HG02588 (cell line): Measurements from ENCODE around the gene FGA.
"Not testable (repeated sequence)": the region's sequence is repeated elsewhere in the genome, so short reads cannot be mapped to it uniquely, and the experiment has no call there.

Experiments
- ATAC-seq: cut with Tn5 transposase; IDR thresholded peaks from one replicate; pipeline ENCODE4 v1.9.1; 2021; ENCODE audit warnings: mild to moderate bottlenecking, moderate library complexity; ENCODE audit not compliant: unreplicated experiment

FGA gene

GRCh38 chr4:154608361-154609252 lies 18.1 kb upstream of the FGA start:
- no peak for ATAC-seq

DNA sequence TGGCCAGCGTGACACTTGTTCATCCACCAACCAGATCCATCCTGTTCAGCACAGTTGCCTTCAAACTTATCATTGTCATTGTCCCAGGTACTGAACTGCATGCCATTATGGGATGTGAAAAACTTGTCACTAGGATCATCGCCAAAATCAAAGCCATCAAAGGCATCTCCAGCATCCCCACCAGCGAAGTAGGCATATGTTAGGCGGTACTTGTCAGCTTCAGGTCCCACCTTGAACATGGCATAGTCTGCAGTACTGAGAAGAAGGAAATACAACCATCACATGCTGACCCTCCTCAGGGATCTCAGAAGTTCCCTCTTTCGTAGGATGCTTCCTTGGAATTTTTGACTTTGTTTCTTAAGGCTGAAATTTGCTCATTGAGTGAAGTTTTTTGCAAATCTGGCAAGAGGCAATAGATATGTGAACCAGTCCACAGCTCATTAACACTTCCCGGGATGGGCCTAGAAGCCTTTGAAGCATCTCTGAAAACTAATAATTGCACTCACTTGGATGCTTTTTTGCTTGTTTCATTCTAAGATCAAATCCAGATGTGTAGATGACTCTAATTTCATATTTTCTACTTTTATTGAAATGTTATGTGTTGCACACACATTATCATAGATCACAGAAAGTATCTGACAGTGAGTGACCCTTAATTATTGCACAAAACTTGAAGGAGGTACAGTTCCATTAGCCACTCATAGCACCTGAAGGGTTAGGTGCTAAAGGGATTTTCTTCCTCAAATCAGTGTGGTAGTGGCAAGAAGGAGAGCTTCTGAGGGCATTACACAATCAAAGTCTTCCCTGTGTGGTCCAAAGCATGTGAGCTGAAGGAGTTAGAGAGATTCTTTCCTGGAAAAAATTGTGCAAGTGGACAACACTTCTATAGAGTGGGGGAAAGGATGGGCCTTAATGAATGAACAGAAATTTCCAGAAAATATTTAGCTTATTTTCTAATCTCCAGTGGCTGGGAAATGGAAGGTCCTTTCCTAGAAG lies 16.5 kb upstream of the FGA start:
- ATAC-seq = no peak

- ATAC-seq = no peak
Observed at GRCh38 chr4:154604696-154605200, 14.2 kb upstream of the FGA start.

- no peak for ATAC-seq
Observed at GRCh38 chr4:154603033-154603943, 12.7 kb upstream of the FGA start.

DNA sequence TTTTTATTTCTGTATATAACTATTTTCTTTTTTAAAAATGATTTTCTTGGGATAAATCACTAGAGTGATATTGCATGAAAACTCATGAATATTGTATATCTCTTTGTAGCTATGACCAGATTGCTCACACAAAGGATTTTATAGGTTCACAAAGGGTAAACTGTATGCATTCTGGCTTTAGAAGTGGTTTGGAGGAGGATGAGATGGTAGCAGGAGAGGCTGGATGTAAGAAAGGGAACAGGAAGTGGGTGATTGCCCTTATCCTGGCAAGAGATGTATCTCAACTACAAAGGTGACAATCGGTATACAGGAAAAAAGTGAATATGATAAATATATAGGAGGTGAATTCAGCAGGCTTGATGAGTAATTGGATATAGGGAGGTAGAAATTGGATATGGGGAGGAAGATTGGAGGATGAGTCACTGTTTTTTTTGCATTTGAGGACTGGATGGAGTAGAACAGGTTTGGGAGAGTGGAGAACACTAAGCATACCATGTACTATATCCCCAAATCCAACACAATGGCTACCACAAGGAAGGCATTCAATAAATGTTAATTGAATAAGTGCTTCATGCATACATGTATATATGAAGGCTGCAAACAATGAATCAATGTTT lies 12.0 kb upstream of the FGA start:
- no peak for ATAC-seq

DNA sequence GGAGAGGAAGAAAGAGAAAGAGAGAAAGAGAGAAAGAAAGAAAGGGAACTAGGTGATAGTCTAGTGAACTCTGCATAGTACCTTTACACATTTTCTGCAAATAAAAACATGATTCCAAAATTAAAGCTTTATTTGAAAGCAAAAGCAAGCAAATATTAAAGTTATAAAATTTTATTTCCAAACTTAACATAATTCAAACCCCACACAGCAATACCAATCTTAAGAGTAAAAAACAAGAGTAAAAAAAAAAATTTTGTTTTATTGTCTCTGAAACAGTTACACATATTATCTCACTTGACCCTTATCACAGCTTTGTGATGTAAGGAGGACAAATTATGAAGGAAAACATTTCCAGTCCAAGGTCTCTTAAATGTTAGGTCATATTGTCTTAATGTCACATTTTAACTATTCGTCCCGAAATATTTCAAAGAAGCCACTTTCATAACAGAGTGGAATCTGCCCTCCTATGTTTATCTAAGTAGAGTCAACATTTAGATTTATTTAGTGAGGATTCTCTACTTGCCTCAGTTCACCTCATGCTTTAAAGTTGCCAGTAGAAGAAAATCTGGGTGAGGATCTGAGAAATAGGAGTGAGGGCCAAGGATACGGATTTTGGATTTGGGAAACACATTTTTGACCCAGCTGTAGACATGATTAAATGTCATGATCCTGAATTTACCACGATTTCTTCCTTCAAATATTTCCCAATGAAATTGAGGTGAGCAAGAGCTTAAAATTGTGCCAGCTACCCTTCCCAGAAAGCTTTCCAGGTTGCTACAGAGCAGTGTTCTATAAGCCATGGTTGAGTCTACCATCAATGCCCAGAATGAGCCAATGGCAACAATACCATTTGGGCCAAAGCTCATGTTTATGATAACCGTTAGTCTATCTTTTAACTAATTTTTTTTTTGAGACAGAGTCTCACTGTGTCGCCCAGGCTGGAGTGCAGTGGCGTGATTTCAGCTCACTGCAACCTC lies 7.5 kb upstream of the FGA start:
- no peak for ATAC-seq

DNA sequence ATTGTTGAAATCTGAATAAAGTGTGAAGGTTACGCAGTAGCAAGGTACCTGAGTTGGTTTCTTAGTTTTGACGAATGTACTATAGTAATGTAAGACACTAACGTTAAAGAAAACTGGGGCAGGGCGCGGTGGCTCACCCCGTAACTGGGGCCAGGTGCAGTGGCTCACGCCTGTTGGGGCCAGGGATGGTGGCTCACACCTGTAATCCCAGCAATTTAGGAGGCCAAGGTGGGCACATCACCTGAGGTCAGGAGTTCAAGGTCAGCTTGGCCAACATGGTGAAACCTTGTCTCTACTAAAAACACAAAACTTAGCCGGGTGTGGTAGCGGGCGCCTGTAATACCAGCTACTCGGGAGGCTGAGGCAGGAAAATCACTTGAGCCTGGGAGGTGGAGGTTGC lies 6.7 kb upstream of the FGA start:
- not testable (repeated sequence) for ATAC-seq

GRCh38 chr4:154595807-154596206 lies 5.3 kb upstream of the FGA start:
- no peak for ATAC-seq

GRCh38 chr4:154594343-154594742 lies 3.8 kb upstream of the FGA start:
- ATAC-seq = not testable (repeated sequence)

DNA sequence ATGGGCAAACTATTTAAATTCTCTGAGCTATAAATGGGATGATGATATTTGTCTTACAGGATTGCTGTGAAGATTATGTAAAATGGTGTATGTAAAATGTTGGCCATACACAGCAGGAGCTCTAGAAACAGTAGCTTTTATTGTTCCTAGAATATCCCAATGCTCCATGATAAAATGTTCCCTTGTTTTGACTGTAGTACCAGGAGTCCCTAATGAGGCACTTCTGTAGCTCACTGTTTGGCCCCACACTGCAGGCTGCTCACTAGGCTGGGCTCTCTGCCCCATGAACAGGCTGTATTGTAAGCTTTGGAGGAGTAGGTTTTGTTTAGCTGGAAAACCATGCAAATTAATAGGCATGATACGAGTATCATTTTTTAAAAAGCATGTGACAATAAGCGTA lies 3.3 kb upstream of the FGA start:
- no peak for ATAC-seq

- ATAC-seq = no peak
Observed at GRCh38 chr4:154591890-154592289, 1.3 kb upstream of the FGA start.

DNA sequence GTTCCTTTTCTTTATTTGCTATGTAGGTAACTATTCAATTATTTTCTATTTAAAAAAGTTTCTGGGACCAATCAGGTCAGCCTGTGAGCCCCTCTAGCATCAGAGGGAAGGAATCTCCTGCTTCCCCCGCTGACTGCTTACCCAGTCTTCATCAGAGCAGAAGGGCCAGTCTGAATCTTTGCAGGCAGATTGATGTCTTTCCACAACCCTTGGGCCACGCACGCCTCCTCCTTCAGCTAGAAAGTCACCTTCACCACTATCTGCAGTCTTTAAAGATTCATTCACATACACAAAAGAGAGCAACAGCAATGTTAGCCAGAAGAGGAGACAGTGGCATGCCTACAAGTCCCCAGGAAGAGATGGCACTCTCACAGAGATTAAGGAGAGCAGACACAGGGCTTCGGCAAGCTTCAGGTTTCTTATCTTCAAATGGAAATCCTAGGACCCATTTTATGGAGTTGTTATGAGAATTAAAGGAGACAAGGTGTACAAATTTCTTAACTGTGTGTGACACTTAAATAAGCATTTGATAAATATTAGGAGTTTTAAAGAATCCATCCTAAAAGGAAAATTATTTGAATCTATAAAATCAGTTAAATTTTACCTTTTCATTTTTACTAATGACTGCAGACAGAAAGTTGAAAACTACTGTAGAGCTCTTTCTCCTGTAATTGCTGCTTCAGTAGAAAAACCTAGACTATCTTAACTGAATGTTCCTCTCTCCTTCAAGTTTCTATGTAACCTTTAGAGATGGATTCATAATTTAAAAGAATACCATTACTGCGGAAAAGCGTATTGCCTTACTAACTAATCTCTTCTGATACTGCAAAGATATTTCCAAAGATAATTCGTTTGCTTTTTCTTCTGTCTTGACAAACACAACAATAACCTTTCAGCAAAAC lies 995 bp downstream of the FGA start:
- no peak for ATAC-seq

DNA sequence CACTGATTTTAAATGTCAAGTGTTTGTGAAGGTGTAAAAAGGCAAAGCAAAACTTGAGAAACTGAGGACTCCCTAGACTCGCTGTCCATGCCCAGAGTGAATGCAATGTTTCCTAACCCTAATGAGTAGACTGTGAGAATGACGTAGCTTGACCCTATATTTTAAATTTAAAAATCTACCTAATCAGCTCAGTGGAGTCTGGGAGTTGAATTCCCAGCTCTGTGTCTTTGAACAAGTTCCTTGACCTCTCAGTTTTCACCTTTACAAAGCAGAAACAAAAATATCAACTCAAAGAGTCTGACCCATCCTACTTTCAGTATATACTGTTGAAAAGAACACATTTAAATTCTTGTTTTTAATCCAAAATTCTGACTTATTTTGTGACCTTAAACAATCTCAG lies 2.3 kb downstream of the FGA start:
- ATAC-seq = no peak

GRCh38 chr4:154586296-154587033 lies 4.1 kb downstream of the FGA start:
- no peak for ATAC-seq

- no peak for ATAC-seq
Observed at GRCh38 chr4:154585369-154586018, 5.0 kb downstream of the FGA start.

DNA sequence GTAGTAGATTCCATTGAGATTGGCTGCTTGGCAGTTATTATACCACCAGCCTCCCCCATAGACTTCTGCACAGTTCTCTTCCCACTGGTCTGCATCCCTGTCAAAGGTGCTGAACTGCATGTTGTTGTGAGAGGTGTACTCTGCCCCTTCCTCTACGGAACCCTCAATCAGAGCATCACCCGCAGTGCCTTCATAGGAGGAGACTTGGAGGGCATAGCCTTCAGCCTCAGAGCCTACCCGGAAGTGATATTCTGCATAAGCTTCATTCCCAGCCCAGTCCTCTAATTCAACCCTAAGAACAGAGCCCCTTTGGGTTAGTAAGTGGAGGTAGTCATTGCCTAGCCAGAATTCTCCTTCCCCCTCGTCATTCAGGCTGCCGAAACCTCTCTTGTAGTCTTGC lies 6.3 kb downstream of the FGA start:
- no peak for ATAC-seq

- ATAC-seq = no peak
Observed at GRCh38 chr4:154583677-154584076, 6.9 kb downstream of the FGA start.
